PFSK-1 (cell line): Measurements from ENCODE around the gene NRAP.

Source experiments
- POLR2AphosphoS5 ChIP-seq: IDR thresholded peaks from 2 replicates; pipeline ENCODE4 v1.6.1; 2012; ENCODE audit warnings: low read depth, mild to moderate bottlenecking, control low read depth, low read length, moderate library complexity
- REST ChIP-seq, 2 experiments: IDR thresholded peaks; 2 replicates each; pipeline versions ENCODE4 v1.6.1 to v1.8.0; 2011 to 2012; ENCODE audit warnings: low read depth in 2 of 2, low read length in 2 of 2, control low read depth in 1 of 2, inconsistent platforms in 1 of 2, mild to moderate bottlenecking in 1 of 2, moderate library complexity in 1 of 2; ENCODE audit not compliant: insufficient read depth in 1 of 2
- SIN3A ChIP-seq: IDR thresholded peaks from 2 replicates; pipeline ENCODE4 v1.6.1; 2012; ENCODE audit warnings: mild to moderate bottlenecking, low read length, moderate library complexity, borderline replicate concordance; ENCODE audit not compliant: insufficient read depth
- TAF1 ChIP-seq: IDR thresholded peaks from 2 replicates; pipeline ENCODE4 v1.6.1; 2012; ENCODE audit warnings: low read length, control low read depth, borderline replicate concordance; ENCODE audit not compliant: insufficient read depth

GRCh38 chr10:113562704-113563103, 101.1 kb downstream of the NRAP start:
- TF ChIP-seq POLR2AphosphoS5 (no peak), REST (IDR thresholded peaks at IDR 0.05; ENCODE audit: insufficient read depth in 1 of 2, low read depth in 2 of 2, low read length in 2 of 2) (no peak), TAF1 (no peak), SIN3A (no peak)
